ENCODE results near the gene CBX7. TPM values are rescaled to one million over a fixed set of nuclear protein-coding genes. Genes with fewer than 3 reads are reported as not detected.

Gene CBX7
- total and polyA plus RNA-seq, 2 of the 4 experiments (the other 2 are of a cell fraction), result 0.90 to 3.6 TPM

GRCh38 chr22:39174498-39175352 lies 22.2 kb upstream of the CBX7 start (continued):
- TF ChIP-seq ELK1 (IDR thresholded peaks at IDR 0.05; ENCODE audit: borderline replicate concordance, low read depth, low read length) (no peak), RCOR1 (IDR thresholded peaks at IDR 0.05; ENCODE audit: insufficient replicate concordance, low read length) (no peak), CHD1 (IDR thresholded peaks at IDR 0.05; ENCODE audit: low read depth, low read length) (no peak)
- TF ChIP-seq, protein P1, sequence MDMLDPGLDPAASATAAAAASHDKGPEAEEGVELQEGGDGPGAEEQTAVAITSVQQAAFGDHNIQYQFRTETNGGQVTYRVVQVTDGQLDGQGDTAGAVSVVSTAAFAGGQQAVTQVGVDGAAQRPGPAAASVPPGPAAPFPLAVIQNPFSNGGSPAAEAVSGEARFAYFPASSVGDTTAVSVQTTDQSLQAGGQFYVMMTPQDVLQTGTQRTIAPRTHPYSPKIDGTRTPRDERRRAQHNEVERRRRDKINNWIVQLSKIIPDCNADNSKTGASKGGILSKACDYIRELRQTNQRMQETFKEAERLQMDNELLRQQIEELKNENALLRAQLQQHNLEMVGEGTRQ (IDR thresholded peaks at IDR 0.05; ENCODE audit: low read depth, low read length), result no peak

Data from IMR-90 (cell line).